ENCODE data around the gene DMRTC2.
A peak's percentile ranks its signal among the peaks of the same experiment; 100 is the strongest.
"Not testable (repeated sequence)": the region's sequence is repeated elsewhere in the genome, so short reads cannot be mapped to it uniquely, and the experiment has no call there.

Gene DMRTC2

DNA sequence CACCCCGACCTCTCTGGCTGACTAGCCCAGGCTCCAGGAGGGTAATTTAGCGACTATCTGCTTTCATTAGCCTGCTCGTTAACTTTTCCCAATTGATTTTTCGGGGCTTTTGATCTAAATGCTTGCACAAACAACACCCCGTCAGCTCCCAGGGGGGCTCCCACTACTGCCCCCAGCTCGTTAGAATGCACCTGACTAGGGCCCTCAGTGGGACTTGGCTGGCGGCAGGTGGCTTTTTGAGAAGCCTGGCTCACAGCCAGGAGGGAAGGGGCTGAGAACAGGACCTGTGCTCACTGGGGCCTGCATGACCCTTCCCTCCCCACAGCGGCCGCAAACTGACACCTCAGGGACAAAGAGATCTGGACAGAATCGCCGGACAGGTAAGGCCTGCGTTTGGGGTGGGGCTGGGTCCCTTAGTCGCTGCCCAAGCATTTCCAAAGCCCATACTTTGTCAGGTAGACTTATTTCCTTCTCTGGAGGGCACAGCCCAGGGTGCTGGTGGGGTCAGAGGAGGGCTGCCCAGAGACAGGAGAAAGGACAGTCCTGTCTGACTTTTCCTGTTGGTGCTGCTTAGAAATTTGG, 24.6 kb downstream of the DMRTC2 start:
- TF ChIP-seq, protein P1, sequence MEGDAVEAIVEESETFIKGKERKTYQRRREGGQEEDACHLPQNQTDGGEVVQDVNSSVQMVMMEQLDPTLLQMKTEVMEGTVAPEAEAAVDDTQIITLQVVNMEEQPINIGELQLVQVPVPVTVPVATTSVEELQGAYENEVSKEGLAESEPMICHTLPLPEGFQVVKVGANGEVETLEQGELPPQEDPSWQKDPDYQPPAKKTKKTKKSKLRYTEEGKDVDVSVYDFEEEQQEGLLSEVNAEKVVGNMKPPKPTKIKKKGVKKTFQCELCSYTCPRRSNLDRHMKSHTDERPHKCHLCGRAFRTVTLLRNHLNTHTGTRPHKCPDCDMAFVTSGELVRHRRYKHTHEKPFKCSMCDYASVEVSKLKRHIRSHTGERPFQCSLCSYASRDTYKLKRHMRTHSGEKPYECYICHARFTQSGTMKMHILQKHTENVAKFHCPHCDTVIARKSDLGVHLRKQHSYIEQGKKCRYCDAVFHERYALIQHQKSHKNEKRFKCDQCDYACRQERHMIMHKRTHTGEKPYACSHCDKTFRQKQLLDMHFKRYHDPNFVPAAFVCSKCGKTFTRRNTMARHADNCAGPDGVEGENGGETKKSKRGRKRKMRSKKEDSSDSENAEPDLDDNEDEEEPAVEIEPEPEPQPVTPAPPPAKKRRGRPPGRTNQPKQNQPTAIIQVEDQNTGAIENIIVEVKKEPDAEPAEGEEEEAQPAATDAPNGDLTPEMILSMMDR (IDR thresholded peaks at IDR 0.05), result no peak

DNA sequence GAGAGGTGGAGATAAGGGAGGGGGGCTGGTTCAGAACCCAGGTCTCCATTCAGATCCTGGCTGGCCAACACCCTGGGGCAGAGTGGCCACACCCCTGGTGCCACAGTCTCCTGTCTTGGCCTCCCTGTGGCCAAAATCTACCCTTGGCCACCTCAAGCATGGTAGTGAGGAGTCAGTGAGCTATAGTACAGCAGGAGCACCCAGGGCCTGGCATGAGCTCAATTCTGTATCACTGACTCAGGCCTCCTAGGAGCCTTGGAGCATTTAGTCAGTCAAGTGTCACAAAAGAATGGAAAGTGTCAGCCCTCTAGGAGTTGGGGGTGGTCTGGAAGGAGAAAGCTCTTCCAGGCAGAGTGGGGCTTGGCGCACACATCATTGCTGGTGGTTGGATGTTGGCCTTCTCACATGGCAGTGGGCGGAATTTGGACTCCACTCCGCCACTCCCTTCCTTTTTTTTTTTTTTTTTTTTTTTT, 25.6 kb downstream of the DMRTC2 start:
- no peak overlapping the region for H3K4me3 ChIP-seq
- TF ChIP-seq, protein P1 (IDR thresholded peaks at IDR 0.05), result no peak
- H3K27ac ChIP-seq, result no peak overlapping the region
- DNase-seq (ENCODE audit: low spot score), result no peak

More for the DNA sequence above, 24.6 kb downstream of the DMRTC2 start:
- H3K4me3 ChIP-seq, result no peak overlapping the region
- H3K27ac ChIP-seq, result no peak overlapping the region
- DNase-seq (ENCODE audit: low spot score), result no peak

DNA sequence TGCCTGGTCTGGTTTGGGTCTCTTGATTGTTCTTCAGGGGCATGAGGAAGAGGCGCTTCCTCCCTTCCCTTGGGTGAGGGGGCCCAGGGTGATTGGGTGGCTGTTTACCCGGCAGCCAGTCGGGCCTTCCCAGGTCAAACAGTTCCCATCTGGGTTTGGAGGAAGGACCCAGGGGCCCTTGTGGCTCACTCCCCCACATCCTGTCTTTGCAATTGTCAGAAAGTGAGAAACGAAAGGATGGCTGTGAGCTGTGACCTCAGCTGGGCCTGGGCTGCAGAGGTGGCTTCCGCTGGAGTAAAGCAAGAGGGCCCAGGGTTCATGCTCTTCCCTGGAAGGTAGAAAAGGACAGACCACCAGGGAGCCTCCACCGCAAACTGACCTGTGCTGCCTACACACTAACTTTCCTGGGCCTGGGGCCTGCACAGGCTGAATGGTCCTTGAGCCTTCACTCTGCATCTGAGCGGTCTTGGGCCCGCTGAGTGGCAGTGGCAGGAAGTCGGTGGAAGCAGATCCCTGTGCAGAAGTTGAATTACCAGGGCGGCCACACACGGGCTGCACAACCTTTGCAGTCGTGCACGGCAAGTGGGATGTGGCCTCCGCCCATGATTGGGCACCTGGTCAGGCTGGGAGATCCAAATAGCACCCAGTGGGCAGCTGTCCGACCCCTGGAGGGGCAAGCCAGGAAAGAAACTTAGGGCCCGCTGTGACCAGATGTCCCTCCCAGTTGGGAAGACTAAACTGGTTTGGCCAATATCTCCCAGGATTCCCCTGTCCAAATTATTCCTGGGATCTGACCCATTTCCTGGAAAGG, 26.9 kb downstream of the DMRTC2 start:
- no peak for DNase-seq (ENCODE audit: low spot score)
- TF ChIP-seq, protein P1 (IDR thresholded peaks at IDR 0.05), result no peak
- Histone ChIP-seq H3K27ac (no peak overlapping the region), H3K4me3 (no peak overlapping the region)

DNA sequence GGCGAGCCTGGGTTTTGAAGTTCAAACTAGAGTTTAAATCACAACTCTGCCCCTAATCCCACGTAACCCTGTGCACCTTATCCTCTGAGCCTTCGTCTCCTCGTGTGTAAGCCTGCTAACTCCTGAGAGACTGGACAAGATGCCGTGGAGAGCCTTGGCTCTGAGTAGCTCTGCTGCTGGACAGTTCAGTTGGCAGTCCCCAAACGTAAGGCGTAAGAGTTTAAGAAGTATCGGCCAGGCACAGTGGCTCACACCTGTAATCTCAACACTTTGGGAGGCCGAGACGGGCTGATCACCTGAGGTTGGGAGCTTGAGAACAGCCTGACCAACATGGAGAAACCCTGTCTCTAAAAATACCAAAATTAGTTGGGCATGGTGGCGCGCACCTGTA, 27.5 kb downstream of the DMRTC2 start:
- DNase-seq (ENCODE audit: low spot score), result no peak
- TF ChIP-seq, protein P1 (IDR thresholded peaks at IDR 0.05), result no peak
- no peak overlapping the region for H3K4me3 ChIP-seq
- H3K27ac ChIP-seq, result no peak overlapping the region

DNA sequence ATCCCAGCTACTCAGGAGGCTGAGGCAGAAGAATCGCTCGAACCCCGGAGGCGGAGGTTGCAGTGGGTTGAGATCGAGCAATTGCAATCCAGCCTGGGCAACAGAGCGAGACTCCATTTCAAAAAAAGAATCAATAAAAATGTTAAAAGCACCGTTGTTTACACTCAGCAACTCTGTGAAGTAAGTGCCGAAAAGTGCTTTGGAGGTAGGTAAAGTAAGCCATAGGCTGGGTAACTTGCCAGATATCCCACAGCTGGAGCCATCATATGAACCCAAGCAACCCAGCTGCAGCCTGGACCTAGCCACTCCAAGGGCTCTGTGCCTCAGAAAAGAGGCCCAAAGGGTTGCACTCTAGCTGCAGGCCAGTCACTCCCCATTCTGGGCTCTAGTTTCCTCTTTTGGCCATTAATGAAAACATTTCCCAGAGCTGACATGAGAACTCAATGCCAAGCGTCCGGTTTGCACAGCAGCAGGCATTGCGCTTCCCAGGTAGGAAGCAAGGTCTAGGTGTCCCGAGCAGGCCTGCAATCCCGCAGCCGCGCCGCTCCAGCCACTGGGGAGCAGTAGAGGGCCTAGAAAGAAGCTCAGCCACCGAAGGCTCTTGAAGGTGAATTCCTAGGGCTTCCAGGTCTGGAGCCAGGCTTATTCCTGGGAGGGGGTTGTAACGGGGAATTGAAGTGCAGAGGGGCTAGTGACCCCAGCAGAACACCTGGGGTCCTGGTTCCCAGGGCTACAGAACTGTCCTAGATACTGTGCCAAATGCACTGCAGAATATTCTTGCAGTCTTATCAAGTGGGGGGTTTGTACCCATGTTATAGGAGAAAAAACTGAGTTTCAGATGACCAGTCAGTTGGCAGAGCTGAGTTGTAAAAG, 28.2 kb downstream of the DMRTC2 start:
- DNase-seq (ENCODE audit: low spot score), result no peak

DNA sequence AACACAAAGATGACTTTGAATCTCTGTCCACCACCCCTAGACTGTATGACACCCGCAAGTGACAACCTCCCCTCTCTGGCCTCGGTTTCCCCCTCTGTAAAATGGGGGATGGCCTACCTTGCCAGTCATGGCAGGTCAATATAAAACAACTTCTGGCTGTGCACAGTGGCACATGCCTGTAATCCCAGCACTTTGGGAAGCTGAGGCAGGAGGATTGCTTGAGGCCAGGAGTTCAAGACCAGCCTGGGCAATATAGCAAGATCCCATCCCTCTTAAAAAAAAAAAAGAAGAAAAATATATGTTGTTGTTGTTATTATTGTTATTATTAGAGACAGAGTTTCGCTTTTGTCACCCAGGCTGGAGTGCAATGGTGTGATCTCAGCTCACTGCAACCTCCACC, 31.1 kb downstream of the DMRTC2 start:
- DNase-seq (ENCODE audit: low spot score); H3K4me3 ChIP-seq; H3K27ac ChIP-seq: not testable (repeated sequence)

More for the DNA sequence above, 28.2 kb downstream of the DMRTC2 start:
- no peak overlapping the region for H3K27ac ChIP-seq
- no peak overlapping the region for H3K4me3 ChIP-seq
- TF ChIP-seq, protein P1 (IDR thresholded peaks at IDR 0.05), result peak; percentile 25

All from coronary artery (tissue), 2 donors.